NCI-H1930 (cell line): Measurements from ENCODE around the gene TSSK3.
"Not testable (repeated sequence)": the region's sequence is repeated elsewhere in the genome, so short reads cannot be mapped to it uniquely, and the experiment has no call there.

Source experiments
- DNase-seq, 2 experiments: peaks; one replicate each; lab custom pipeline; 2025; lab: John Stamatoyannopoulos, UW

Gene TSSK3

GRCh38 chr1:32338637-32339145 lies 23.6 kb upstream of the TSSK3 start:
- DNase-seq: no peak

GRCh38 chr1:32339363-32339978 lies 22.9 kb upstream of the TSSK3 start:
- no peak for DNase-seq

GRCh38 chr1:32341186-32341757 lies 21.1 kb upstream of the TSSK3 start:
- DNase-seq: no peak

- DNase-seq: no peak
Observed at GRCh38 chr1:32341971-32342370, 20.4 kb upstream of the TSSK3 start.

GRCh38 chr1:32342704-32343103 lies 19.6 kb upstream of the TSSK3 start:
- no peak for DNase-seq

GRCh38 chr1:32345289-32345827 lies 17.0 kb upstream of the TSSK3 start:
- no peak for DNase-seq

GRCh38 chr1:32346532-32347157 lies 15.7 kb upstream of the TSSK3 start:
- DNase-seq: no peak

GRCh38 chr1:32349211-32349708 lies 13.1 kb upstream of the TSSK3 start:
- no peak for DNase-seq

GRCh38 chr1:32350785-32351398 lies 11.4 kb upstream of the TSSK3 start:
- peak; percentile 81 to 92 for DNase-seq

GRCh38 chr1:32351399-32352238 lies 10.7 kb upstream of the TSSK3 start:
- DNase-seq: peak; percentile 92 to 93

- DNase-seq: no peak
Observed at GRCh38 chr1:32352239-32352745, 10.0 kb upstream of the TSSK3 start.

- no peak for DNase-seq
Observed at GRCh38 chr1:32352831-32353383, 9.4 kb upstream of the TSSK3 start.

GRCh38 chr1:32353431-32353830 lies 8.9 kb upstream of the TSSK3 start:
- no peak for DNase-seq

- DNase-seq: no peak
Observed at GRCh38 chr1:32353886-32354570, 8.3 kb upstream of the TSSK3 start.

GRCh38 chr1:32355778-32356177 lies 6.6 kb upstream of the TSSK3 start:
- DNase-seq: not testable (repeated sequence)

- no peak for DNase-seq
Observed at GRCh38 chr1:32356478-32356877, 5.9 kb upstream of the TSSK3 start.

GRCh38 chr1:32357614-32358013 lies 4.7 kb upstream of the TSSK3 start:
- DNase-seq: no peak

- no peak for DNase-seq
Observed at GRCh38 chr1:32358435-32358834, 3.9 kb upstream of the TSSK3 start.

- no peak for DNase-seq
Observed at GRCh38 chr1:32361308-32361673, 1.0 kb upstream of the TSSK3 start.

- DNase-seq: peak; percentile 36 to 73
Observed at GRCh38 chr1:32361674-32362473, 465 bp upstream of the TSSK3 start.
